Measurements from ENCODE around the gene ISCU. TPM values are rescaled to one million over a fixed set of nuclear protein-coding genes. Genes with fewer than 3 reads are reported as not detected.

ISCU gene
- total RNA-seq = 100 to 1,000 TPM; 232 to 337 (median 249) TPM

DNA sequence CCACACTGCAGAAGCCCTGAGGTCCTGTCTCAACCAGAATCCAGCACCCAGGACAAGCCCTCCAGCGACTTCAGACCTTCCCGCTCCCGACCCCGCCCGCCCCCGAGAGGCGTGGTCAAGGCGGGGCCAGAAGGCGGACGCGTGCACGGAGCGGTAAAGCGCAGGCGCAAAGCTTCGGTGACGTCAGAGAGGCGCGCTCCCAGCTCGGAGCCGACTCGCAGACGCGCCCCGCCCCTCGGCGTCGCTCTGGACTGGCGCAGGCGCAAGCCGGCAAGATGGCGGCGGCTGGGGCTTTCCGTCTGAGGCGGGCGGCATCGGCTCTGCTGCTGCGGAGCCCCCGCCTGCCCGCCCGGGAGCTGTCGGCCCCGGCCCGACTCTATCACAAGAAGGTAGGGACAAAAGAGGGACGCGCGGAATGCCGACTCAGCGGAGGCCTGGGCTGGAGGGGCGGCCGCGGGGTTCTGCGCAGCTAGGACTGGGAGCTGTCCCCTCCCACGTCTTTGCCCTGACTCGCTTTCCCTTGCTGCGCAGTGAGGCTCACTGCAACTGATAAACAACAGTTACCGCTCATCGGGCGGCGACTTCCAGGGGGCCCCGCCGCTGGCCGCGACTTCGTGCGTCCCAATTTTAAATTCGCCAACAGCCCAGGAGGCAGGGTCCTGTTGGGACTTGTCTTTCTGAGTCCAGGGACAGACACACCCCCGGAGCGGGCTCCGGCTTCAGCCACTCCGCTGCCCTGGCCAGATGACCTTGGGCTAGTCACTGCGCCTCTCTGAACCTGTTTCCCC, at the start of gene ISCU:
Gene ISCU, plus strand, starts transcription at position 249 of the 788 bp plus-strand sequence. Its CDS starts 27 bp downstream, at position 276.
- peak; percentile 70 to 71 for ATAC-seq
- Histone ChIP-seq H3K27me3 (no peaks in the 10 kb centered on the region), H3K27ac (peak within 1 kb of the TSS; percentile 92 to 97 (median 96)), H3K4me3 (peak within 1 kb of the TSS; percentile 90 to 100 (median 94)), H3K4me1 (peaks cover 55 to 56% of the 10 kb centered on the region in 2 donors), H3K36me3 (peaks cover 0 to 37% of the 10 kb centered on the region in 2 donors), H3K9me3 (no peaks in the 10 kb centered on the region)
- TF ChIP-seq, protein P1, sequence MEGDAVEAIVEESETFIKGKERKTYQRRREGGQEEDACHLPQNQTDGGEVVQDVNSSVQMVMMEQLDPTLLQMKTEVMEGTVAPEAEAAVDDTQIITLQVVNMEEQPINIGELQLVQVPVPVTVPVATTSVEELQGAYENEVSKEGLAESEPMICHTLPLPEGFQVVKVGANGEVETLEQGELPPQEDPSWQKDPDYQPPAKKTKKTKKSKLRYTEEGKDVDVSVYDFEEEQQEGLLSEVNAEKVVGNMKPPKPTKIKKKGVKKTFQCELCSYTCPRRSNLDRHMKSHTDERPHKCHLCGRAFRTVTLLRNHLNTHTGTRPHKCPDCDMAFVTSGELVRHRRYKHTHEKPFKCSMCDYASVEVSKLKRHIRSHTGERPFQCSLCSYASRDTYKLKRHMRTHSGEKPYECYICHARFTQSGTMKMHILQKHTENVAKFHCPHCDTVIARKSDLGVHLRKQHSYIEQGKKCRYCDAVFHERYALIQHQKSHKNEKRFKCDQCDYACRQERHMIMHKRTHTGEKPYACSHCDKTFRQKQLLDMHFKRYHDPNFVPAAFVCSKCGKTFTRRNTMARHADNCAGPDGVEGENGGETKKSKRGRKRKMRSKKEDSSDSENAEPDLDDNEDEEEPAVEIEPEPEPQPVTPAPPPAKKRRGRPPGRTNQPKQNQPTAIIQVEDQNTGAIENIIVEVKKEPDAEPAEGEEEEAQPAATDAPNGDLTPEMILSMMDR (IDR thresholded peaks at IDR 0.05 in 4 of 5, conservative IDR thresholded peaks at IDR 0.05 in 1 of 5) = no peak
- TF ChIP-seq POLR2A (IDR thresholded peaks at IDR 0.05) = peak; percentile 96 to 98
- in situ Hi-C loops (cut with MboI; ENCODE audit: low sequenced_read_pairs in 4 of 4) (loop anchor here (5.0 to 25.0 kb wide), 5 partner anchors 55 to 532 kb away; partner anchors contain the start of genes ALKBH2 (in 4 of the 4), UNG (in 4 of the 4) and SSH1 (in 1 of the 4)), intact Hi-C loops (cut with DNase I; ENCODE audit: low total_unique reads) (loop anchor here (1.0 to 5.0 kb wide), 8 partner anchors 47 to 531 kb away; partner anchors contain the start of genes ALKBH2, CORO1C, FICD and SSH1)
- DNase-seq = peak; percentile 95 to 96

DNA sequence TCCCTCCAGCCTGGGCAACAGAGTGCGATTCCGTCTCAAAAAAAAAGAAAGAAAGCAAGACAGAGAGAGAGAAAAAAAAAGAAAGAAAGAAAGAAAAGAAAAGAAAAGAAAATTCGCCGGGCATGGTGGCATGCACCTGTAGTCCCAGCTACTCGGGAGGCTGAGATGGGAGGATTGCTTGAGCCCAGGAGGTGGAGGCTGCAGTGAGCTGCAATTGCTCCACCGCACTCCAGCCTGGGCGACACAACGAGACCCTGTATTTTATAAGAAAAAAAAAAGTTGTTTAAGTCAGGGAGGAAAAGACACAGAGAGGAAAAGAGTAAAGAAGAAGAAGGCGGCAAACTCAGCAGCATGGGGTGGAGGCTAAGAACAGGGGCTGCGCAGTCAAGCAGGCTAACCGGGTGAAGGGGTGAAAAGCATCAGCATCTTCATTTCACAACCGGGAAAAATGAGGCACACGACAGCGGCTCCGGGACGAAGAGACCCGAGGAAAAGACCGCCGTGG, 47.9 kb upstream of the ISCU start:
- TF ChIP-seq POLR2A (IDR thresholded peaks at IDR 0.05) = no peak
- TF ChIP-seq, protein P1 (IDR thresholded peaks at IDR 0.05 in 4 of 5, conservative IDR thresholded peaks at IDR 0.05 in 1 of 5) = no peak
- peaks cover 0 to 25% of the 10 kb centered on the region in 2 donors for H3K36me3 ChIP-seq
- in situ Hi-C loops (cut with MboI; ENCODE audit: low sequenced_read_pairs in 4 of 4) = loop anchor here in 1 of 4 donors (25.0 kb wide), 1 partner anchor 827 kb away; the partner anchor contains the start of gene PWP1
- intact Hi-C loops (cut with DNase I; ENCODE audit: low total_unique reads) = loop anchor here (5.0 kb wide), 2 partner anchors 522 to 752 kb away; partner anchors contain the start of gene PRDM4
- DNase-seq (no peak), ATAC-seq (peak; percentile 3 to 23)
- H3K27me3 ChIP-seq = no peaks in the 10 kb centered on the region
- no peaks in the 10 kb centered on the region for H3K9me3 ChIP-seq
- H3K4me3 ChIP-seq = peak overlapping the region; percentile 49 to 97 (median 84)
- peak overlapping the region; percentile 27 to 79 (median 49) for H3K27ac ChIP-seq
- H3K4me1 ChIP-seq = peaks cover 16 to 19% of the 10 kb centered on the region in 2 donors

- TF ChIP-seq, protein P1 (IDR thresholded peaks at IDR 0.05 in 4 of 5, conservative IDR thresholded peaks at IDR 0.05 in 1 of 5) = no peak
- TF ChIP-seq POLR2A (IDR thresholded peaks at IDR 0.05) = peak; percentile 40 to 53
- ATAC-seq (peak; percentile 96 to 97), DNase-seq (peak; percentile 99)
- peaks cover 16 to 19% of the 10 kb centered on the region in 2 donors for H3K4me1 ChIP-seq
- intact Hi-C loops (cut with DNase I; ENCODE audit: low total_unique reads) (loop anchor here (1.0 to 5.0 kb wide), 4 partner anchors 47 to 753 kb away; partner anchors contain the start of genes ISCU, PRDM4 and SSH1), in situ Hi-C loops (cut with MboI; ENCODE audit: low sequenced_read_pairs in 4 of 4) (loop anchor here in 1 of 4 donors (25.0 kb wide), 1 partner anchor 828 kb away; the partner anchor contains the start of gene PWP1)
- peaks cover 0 to 31% of the 10 kb centered on the region in 2 donors for H3K36me3 ChIP-seq
- H3K27me3 ChIP-seq = no peaks in the 10 kb centered on the region
- peak within 1 kb of the TSS; percentile 79 to 84 (median 82) for H3K27ac ChIP-seq
- H3K9me3 ChIP-seq = no peaks in the 10 kb centered on the region
- H3K4me3 ChIP-seq = peak within 1 kb of the TSS; percentile 82 to 97 (median 86)
These were observed 47.2 kb upstream of the ISCU start, which contains the start of gene FICD for GRCh38 chr12:108514973-108515814. Gene FICD, plus strand, starts transcription at chr12:108515277. Its CDS starts 1,696 bp downstream, at chr12:108516973.

DNA sequence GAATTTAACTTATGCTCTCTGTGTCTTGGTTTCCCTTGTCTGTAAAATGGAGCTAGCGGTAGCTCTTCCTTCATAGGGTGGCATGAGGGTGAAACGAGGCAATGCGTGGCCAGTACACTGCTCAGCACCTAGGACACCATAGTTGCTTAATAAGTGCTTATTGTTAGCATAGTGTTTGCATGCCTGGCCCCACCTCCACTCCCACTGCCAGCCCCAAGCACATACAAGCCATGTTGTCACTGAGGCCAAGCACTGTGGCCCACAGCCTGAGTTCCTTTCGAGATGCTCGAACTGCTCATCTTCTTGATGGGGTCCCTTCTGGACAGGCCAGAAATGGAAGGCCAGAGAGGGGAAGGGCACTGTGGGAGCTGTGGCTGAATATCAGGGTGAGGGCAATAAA, 46.5 kb upstream of the ISCU start:
- Histone ChIP-seq H3K36me3 (peaks cover 0 to 39% of the 10 kb centered on the region in 2 donors), H3K9me3 (no peaks in the 10 kb centered on the region), H3K27ac (peak overlapping the region in 3 of 4 donors; percentile 79 to 83 (median 81)), H3K27me3 (no peaks in the 10 kb centered on the region), H3K4me1 (peaks cover 16 to 19% of the 10 kb centered on the region in 2 donors), H3K4me3 (peak overlapping the region; percentile 82 to 97 (median 86))
- TF ChIP-seq POLR2A (IDR thresholded peaks at IDR 0.05) = no peak
- TF ChIP-seq, protein P1 (IDR thresholded peaks at IDR 0.05 in 4 of 5, conservative IDR thresholded peaks at IDR 0.05 in 1 of 5) = no peak
- DNase-seq (no peak), ATAC-seq (no peak)
- intact Hi-C loops (cut with DNase I; ENCODE audit: low total_unique reads) (loop anchor here (1.0 to 5.0 kb wide), 2 partner anchors 46 to 341 kb away; partner anchors contain the start of genes ISCU and SSH1), in situ Hi-C loops (cut with MboI; ENCODE audit: low sequenced_read_pairs in 4 of 4) (loop anchor here in 1 of 4 donors (25.0 kb wide), 1 partner anchor 829 kb away; the partner anchor contains the start of gene PWP1)

Measured in gastrocnemius medialis (tissue), 4 donors.